HG03060 (cell line): ENCODE measurements around the gene NDE1.
"Not testable (repeated sequence)": the region's sequence is repeated elsewhere in the genome, so short reads cannot be mapped to it uniquely, and the experiment has no call there.

Experiments used
- ATAC-seq: cut with Tn5 transposase; IDR thresholded peaks from one replicate; pipeline ENCODE4 v1.9.1; 2021; ENCODE audit warnings: low read depth, moderate number of reproducible peaks; ENCODE audit not compliant: unreplicated experiment

The NDE1 gene

DNA sequence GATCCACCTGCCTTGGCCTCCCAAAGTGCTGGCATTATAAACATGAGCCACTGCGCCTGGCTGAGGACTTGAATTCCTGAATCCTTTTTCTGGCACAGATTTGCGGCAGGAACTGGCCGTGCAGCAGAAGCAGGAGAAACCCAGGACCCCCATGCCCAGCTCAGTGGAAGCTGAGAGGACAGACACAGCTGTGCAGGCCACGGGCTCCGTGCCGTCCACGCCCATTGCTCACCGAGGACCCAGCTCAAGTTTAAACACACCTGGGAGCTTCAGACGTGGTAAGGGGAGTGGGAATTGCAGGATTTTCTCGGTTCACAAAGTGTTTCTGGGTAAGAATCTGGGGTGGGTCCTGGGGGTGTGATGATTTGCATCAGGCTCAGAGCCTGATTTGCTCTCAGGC is 41.0 kb downstream of the NDE1 start:
- no peak for ATAC-seq

DNA sequence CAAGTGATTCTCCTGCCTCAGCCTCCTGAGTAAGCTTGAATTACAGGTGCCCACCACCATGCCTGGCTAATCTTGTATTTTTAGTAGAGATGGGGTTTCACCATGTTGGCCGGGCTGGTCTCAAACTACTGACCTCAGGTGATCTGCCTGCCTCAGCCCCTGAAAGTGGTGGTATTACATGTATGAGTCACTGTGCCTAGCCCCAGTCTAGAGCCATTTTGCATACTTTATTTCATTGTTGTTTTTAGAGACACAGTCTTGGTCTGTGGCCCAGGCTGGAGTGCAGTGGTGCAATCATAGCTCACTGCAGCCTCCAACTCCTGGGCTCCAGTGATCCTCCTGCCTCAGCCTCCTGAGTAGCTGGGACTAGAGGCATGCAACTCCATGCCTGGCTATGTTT is 42.5 kb downstream of the NDE1 start:
- ATAC-seq, result not testable (repeated sequence)

DNA sequence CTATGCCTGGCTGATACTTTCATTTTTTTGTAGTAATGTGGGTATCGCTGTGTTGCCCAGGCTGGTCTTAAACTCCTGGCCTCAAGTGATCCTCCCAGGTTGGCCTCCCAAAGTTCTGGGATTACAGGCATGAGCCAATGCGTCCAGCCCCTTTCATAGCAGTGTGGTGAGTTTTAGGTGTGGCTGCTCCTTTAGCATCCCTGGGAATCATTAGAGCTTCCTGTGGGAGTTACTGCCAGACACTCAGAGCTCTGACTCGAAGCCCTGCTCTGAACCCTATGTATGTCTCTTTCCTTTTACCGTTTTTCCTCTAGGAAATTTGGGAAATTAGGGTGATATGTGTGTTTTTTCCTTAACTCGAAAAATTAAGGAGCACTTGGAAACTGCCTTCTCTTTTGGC is 44.5 kb downstream of the NDE1 start:
- ATAC-seq, result no peak

DNA sequence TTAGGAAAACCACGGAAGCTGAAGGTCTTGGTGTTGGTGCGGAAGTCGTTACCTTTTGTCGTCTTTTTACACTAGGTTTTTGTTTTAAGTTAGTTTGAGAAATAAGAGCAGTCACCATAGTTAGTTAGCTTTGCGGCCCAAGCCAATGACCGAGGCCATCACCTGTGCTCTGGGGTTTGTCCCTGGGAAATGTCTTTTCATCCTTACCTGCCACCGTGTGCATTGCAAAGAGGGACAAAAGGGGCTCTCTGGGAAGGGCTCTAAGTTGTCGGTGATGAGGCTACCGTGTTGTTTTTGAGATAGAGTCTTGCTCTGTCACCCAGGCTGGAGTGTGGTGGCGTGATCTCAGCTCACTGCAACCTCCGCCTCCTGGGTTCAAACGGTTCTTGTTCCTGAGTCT is 49.8 kb downstream of the NDE1 start:
- ATAC-seq, result no peak

DNA sequence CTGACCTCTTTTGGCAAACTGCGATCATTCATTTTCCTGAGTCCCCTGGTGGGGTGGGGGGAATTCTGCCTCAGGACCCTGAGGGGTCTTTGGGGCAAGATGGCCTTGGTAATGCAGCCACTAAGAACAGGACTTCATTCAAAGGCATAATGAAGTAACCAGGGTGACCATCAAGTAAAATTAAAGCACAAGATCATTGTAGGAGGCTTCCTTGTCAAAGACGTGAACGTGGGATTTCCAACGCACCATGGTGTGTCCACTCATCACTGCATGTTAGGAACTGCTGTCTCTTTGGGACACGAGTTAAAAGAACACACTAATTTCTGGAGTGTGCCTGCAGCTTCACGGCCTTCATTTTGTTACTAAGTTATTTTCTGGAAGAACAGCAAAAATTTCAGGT is 51.3 kb downstream of the NDE1 start:
- ATAC-seq, result no peak

DNA sequence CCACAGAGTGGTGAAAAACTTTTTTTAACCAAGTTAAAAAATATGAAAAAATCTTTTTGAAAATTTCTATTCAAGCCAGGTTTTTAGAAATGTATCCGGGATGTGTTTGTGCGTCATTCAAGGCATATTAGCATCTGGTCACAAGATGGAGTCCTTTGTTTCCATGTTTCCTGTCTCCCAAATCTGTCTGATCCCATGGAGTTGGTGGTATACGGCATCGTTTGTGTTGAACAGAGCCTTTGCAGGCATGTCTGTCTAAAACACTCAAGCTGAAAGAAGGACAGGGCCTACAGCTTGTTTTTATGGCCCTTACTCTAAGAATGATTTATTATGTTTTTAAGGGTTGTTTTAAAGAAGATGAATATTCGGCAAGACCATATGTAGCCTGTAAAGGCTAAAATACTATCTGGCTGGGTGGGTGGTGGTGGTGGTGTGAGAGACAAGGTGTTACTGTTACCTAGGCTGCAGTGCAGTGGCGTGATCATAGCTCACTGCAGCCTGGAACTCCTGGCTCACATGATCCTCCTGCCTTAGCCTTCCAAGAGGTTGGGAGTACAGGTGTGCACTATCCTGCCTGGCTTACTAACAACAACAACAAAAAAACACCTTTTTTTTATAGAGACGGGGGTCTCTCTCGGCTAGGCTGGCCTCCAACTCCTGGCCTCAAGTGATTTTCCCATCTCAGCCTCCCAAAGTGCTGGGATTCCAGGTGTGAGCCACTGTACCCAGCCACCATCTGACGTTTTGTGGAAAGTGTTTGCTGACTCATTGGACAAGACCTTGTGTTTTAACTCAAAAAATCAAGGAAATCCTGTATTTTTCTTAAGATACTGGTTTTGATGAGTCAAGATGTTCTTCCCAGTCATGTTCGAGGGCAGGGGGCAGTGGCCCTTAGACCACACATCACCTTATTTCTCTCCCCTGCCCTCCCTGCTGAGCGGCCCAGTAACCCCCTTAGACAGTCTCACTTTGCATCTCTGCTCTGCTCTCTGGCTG is 52.2 kb downstream of the NDE1 start:
- no peak for ATAC-seq

DNA sequence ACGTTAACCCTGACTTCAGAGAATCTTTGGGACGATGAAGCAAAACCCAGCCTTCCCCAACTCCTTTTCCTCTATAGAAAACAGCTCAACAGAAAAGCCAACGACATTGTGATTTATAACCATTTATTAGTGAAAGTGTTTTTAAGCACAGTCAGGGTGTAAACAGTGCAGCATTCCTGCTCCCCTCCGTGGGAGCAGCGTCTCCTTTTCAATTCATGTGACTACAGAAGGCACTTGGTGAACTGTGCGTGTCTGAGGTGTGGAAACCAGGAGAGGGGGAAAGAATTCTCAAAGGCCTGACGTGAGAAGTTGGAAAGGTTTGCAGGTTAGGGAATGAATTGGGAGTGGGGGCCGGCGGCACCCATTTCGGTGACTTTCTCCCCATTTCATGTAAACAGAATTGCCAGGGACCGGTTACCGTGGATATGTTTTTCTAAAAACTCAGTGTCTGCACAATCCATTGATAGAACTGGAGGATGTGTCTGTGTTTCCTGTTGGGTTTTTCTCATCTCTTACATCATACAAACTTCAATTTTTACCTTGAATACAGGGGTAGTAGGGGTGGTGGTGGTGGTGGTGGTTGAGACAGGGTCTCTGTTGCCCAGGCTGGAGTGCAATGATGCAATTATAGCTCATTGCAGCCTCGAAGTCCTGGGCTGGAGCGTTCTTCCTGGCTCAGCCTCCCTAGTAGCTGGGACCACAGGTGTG is 53.1 kb downstream of the NDE1 start:
- ATAC-seq, result no peak

DNA sequence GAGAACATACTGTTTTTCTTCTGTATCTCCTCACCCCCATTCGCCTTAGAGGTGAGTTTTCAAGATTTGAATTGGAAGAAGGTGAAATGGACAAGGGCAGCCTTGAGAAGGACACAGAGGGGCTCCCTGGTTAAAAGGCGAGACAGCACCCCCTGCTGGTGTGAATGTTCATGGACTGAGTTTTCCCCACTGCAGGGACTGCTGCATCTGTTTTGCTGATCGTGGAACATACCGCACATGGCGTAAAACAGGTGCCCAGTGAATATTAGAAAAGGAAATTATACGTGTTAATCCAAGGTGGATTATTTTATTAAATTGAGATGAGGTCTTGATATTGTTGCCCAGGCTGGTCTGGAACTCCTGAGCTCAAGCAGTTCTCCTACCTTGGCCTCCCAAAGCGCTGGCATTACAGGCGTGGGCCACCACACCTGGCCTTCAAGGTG is 54.5 kb downstream of the NDE1 start:
- ATAC-seq, result no peak

DNA sequence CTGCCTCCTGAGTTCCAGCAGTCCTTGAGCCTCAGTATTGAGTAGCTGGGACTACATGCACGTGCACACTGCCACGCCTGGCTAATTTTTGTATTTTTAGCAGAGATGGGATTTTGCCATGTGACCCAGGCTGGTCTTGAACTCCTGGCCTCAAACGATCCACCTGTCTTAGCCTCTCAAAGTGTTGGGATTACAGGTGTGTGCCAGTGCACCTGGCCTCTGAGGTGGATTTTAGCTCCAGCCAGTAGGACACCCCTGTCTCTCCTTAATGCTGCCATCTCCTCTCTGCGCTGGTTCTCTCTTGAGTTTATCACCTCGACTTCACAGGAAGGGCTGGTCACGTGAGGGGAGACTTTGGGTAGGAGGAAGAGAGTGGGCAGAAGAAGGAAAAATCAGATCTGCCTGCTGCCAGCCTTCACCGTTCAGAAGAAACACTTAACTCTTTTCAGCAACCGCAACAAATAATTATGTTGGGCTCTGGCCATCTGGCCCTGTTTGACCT is 55.1 kb downstream of the NDE1 start:
- ATAC-seq, result no peak

DNA sequence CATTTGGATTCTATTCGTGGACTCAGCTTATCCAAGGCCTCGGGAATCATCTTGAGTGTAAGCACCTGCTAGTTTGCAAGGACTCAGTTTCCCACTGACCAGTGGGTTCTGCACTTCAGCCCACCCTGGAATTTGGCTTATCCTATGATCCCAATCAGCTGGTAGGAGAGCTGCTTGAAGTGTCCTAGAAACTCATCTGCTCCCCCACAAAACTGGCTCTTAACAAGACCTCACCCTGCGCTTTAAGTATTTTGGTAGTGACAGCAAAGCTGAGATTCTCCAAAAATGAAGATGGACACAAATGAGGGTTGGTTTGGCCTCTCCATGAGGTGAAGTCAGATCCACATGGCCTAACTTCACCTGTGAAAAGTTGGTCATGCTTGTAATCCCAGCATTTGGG is 57.3 kb downstream of the NDE1 start:
- ATAC-seq, result no peak

DNA sequence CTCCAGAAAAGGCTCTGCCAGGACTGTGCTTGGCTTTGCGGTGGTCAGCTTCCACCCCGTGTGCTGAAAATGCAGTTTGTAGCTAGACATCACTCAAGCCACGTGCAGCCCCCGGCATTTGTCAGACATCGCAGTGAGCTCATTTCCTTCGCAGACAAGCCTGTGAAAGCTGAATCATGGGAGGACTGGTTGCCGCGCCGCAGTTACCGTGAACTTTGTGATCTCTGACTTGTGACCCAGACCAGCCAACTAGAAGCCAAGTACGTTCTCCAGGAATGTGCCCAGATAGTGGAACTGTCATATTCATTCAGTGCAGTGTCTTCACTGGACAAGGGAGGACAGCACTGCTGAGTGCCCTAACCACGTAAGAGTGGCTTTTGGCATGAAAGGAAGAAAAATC is 58.1 kb downstream of the NDE1 start:
- no peak for ATAC-seq

DNA sequence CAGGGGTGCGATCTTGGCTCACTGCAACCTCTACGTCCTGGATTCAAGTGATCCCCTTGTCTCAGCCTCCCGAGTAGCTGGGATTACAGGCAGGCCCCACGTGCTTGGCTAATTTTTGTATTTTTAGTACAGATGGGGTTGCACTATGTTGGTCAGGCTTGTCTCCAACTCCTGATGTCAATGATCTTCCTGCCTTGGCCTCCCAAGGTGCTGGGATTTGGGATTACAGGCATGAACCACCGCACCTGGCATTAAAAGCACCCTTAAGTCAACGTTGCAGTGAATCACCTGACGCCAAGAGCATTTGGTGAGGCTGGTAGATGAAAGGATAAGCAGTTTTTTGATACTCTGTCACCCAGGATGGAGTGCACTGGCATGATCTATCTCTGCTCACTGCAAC is 59.0 kb downstream of the NDE1 start:
- ATAC-seq, result no peak

DNA sequence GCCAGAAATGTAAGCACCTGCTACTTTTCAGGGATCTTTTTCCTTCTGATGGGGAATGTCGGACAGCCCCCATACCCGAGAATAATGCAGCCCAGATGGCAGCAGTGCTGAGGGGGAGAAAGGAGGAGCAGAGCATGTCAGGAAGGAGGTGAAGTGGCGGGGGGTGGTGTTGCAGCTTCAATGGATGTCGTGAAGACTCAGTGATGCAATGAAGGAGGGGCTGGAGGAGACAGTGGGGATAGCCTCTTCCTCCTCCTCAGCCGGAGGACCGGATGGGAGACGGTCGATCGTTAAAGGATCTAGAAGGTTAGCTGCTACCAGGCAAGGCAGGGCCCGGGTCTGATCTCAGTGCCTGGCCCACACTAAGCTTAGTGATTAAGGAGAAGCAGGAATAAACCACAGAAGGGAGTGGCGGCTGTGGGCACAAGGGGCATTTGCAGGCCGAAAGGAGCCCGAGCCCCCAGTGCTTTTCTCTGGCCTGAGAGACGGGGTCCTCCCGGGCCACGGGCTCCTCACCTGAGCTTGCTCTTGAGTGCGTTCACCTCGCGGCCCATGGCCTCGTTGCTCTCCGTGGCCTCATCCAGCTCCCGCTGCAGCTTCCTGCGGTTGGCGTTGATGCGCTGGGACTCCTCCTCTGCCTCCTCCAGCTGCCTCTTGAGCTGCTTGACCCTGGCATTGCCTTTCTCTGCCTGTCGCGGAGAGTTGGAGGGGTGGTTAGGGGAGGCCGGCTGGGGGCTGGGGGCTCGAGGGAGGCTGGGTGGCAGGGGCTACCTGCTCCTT is 64.5 kb downstream of the NDE1 start:
- ATAC-seq, result no peak

DNA sequence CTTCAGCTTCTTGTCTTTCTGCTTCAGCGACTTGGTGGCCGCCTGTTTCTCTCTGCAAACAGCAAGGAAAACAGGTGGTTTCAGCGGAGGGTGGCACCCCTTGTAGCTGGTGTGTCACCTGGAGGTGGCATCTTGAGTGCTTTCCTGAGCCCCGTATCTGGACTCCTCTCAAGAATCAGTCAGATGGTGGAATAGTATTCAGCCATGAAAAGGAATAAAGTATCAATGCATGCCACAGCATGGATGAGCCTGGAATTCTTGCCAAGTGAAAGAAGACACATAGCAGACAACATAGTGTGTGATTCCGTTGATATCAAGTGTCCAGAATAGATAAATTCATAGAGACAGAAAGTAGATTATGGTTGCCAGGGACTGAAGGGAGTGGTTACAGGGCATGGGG is 65.2 kb downstream of the NDE1 start:
- no peak for ATAC-seq

DNA sequence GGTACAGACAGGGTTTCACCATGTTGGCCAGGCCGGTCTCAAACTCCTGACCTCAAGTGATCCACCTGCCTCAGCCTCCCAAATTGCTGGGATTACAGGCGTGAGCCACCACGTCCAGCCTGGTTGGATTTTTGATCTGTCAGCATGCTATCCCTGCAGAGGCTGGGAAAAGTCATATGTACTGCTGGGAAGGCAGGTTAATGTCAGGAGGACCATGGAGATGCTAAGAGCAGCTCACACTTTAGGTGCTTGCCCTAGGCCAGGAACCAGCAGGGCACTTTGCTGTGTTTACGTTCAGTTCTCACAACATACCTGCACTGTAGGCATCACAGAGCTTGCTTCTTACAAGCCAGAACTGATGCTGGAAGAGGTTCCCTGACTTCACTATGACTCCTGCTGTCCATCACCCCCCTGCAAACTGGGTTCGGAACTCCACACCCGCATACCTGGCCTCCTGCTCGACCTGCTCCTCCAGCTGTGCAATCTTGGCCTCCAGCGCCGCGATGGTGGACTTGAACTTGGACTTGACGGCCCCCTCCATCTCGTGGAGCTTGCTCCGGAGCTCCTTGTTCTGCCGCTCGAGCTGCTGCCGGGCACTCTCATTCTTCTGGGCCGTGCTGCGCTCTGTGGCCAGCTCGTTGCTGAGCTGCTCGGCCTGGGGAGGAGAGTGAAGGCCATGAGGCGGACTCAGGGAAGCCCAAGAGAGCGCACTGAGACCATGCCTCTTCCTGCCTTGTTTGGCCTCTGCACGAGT is 66.8 kb downstream of the NDE1 start:
- ATAC-seq, result no peak

DNA sequence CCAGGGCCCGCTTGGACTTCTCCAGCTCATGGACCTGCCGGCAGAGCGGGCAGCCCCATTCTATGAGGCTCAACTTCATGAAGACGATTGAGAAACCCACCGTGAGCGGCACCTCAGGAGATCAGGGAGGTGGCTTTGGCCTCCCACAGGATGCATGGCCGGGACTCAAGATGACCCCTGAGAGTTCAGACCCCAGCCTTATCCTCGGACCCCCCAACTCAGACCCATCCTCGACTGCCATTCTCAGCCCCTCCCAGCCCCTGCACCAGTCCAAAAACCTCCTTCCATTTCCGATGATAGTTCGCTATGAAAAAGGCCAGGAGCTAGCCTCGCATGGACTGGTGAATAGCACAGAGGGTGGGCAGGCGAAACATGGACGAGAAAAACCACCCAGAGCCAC is 71.0 kb downstream of the NDE1 start:
- no peak for ATAC-seq

DNA sequence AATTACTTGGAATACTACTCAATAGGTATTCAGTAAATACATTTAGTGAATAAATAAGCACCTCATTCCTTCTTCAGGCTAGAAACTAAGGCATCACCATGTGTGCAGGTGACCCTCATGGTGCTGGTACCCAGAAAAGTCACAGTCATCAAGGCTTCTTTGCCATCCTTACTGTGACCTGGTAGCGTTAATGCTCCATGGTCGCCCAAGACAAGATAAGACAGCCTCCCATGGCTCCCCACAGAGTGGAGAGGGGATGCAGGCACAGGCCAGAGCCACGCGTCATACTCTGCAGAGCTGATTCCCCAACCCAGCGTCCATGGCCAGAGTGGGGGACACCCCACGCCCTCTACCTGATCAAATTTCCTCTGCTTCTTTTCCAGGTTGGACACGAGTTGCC is 73.8 kb downstream of the NDE1 start:
- no peak for ATAC-seq

DNA sequence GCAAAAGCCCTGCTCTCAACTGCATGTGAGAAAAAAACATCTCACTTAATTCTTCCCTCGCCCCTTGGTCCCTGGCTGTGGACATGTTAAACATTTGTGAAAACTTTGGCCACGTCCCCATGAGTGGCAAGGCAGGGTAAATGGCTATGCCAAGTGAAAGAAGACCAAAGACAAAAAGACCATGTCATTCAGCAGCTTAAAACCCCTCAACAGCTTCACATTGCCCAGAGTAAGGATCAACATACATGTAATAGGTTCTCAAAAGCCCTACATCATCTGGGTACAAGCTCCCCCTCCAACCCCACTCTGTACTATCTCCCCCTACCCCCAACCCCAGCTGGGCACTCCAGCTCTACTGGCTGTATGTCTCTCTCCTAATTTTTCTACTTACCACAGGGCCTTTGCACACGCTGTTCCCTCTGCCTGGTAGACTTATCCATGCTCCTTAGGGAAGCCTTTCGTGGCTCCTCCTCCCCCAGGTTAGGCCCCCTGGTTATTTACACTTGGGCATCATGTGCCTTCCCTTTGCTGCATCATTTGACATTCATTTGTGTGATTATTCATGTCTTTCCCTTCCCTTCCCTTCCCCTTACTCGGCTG is 75.7 kb downstream of the NDE1 start:
- ATAC-seq, result no peak

DNA sequence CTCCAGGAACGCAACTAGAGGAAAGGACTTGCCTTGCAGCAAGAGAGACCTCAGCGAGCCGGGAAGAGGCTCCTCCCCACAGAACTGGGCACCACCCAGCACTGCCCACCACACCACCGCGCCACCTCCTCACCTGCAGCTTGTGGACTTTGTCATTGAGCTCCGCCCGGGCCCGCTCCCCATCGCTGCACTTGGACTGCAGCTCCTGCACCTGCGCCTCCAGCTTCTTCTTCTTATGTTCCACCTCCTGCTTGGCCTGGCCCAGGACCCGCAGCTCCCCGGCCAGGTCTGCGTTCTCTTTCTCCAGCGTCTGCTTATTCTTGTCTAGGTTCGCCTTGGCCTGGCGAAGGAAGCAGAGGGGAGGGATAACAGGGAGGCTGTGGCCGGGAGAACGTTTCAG is 76.7 kb downstream of the NDE1 start:
- no peak for ATAC-seq

DNA sequence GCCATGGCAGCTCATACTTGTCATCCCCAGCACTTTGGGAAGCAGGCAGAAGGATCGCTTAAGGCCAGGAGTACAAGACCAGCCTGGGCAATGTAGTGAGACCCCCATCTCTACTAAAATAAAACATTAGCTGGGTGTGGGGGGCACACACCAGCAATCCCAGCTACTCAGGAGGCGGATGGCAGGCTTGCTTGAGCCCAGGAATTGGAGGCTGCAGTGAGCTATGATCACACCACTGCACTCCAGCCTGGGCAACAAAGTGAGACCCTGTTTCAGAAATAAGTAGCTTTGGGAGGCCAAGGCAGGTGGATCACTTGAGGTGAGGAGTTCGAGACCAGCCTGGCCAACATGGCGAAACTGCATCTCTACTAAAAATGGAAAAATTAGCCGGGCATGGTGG is 77.7 kb downstream of the NDE1 start:
- ATAC-seq, result not testable (repeated sequence)
